T follicular helper cell (primary cell): ENCODE results near the gene PTCD2.

Source experiments
- DNase-seq: peaks from one replicate; pipeline ENCODE4 v3.0.0-alpha.2; 2020; ENCODE audit warnings: low read depth

Gene PTCD2

GRCh38 chr5:72347801-72348308 is 27.7 kb downstream of the PTCD2 start:
- no peak for DNase-seq

GRCh38 chr5:72351376-72351775 is 31.2 kb downstream of the PTCD2 start:
- no peak for DNase-seq

- no peak for DNase-seq
These were observed 32.4 kb downstream of the PTCD2 start for GRCh38 chr5:72352616-72353015.

GRCh38 chr5:72353046-72353445 is 32.9 kb downstream of the PTCD2 start:
- DNase-seq: no peak

GRCh38 chr5:72355706-72356299 is 35.6 kb downstream of the PTCD2 start:
- DNase-seq: no peak

- no peak for DNase-seq
These were observed 36.2 kb downstream of the PTCD2 start for GRCh38 chr5:72356361-72356760.

GRCh38 chr5:72358925-72359324 is 38.8 kb downstream of the PTCD2 start:
- DNase-seq: no peak

- no peak for DNase-seq
These were observed 39.7 kb downstream of the PTCD2 start for GRCh38 chr5:72359886-72360285.

GRCh38 chr5:72363166-72363802 is 43.1 kb downstream of the PTCD2 start:
- DNase-seq: no peak

- DNase-seq: no peak
These were observed 44.0 kb downstream of the PTCD2 start for GRCh38 chr5:72364171-72364570.

- no peak for DNase-seq
These were observed 44.8 kb downstream of the PTCD2 start for GRCh38 chr5:72364951-72365350.

GRCh38 chr5:72366324-72366976 is 46.3 kb downstream of the PTCD2 start:
- DNase-seq: no peak

GRCh38 chr5:72368271-72368670 is 48.1 kb downstream of the PTCD2 start:
- no peak for DNase-seq

- no peak for DNase-seq
These were observed 49.1 kb downstream of the PTCD2 start for GRCh38 chr5:72369301-72369700.

- DNase-seq: no peak
These were observed 49.5 kb downstream of the PTCD2 start for GRCh38 chr5:72369711-72370110.

GRCh38 chr5:72372331-72372730 is 52.2 kb downstream of the PTCD2 start:
- DNase-seq: no peak

GRCh38 chr5:72372923-72373322 is 52.8 kb downstream of the PTCD2 start:
- no peak for DNase-seq

GRCh38 chr5:72374844-72375243 is 54.7 kb downstream of the PTCD2 start:
- no peak for DNase-seq

GRCh38 chr5:72376381-72376780 is 56.2 kb downstream of the PTCD2 start:
- DNase-seq: no peak

- no peak for DNase-seq
These were observed 57.9 kb downstream of the PTCD2 start for GRCh38 chr5:72377910-72378638.

- no peak for DNase-seq
These were observed 58.6 kb downstream of the PTCD2 start for GRCh38 chr5:72378639-72379289.

- no peak for DNase-seq
These were observed 59.8 kb downstream of the PTCD2 start for GRCh38 chr5:72379936-72380335.
